Measurements from ENCODE around the gene NXNL2.
A peak's percentile ranks its signal among the peaks of the same experiment; 100 is the strongest.

Gene NXNL2
- long read RNA-seq, donor 1, result 0 reads
- long read RNA-seq, donor 2, result 0 reads
- long read RNA-seq, donor 3, result 0 reads
- long read RNA-seq, donor 4, result 0 reads
- long read RNA-seq, donor 5, partial matches to known transcripts, result 0 of 2 reads
- long read RNA-seq, donor 5, other reads (novel, unspliced or antisense), result 0 of 2 reads
- long read RNA-seq, donor 6, partial matches to known transcripts, result 0 of 3 reads
- long read RNA-seq, donor 6, other reads (novel, unspliced or antisense), result 0 of 3 reads
- long read RNA-seq, donor 7, partial matches to known transcripts, result 0 of 1 reads
- long read RNA-seq, donor 7, other reads (novel, unspliced or antisense), result 0 of 1 reads
- long read RNA-seq, donor 8, result 0 reads

GRCh38 chr9:88534456-88535225, at the start of gene NXNL2:
NXNL2 (plus strand) TSS chr9:88535178; CDS start chr9:88535435, 257 bp downstream.
- peak; percentile 10 for DNase-seq

DNA sequence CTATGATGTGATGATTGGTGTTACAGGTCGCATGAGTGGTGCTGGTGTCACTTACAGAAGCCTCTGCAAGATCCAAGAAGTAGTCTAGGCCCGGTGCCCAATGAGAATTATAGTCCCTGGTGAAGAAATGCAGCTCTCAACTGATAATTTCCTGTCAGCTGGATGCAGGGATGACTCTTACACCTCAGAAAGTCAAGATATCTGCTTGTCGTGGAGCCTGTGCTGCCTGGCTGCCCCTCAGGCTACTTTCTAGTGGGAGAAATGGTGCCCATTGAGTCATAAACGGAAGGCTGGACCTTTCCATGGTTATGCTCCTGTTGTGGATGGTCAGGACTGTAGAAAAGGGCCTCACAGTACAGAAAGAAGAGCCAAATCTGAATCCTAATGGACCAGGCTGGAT, 46.8 kb upstream of the NXNL2 start:
- no peak for DNase-seq

- no peak for DNase-seq
Observed at GRCh38 chr9:88494983-88495721, 39.8 kb upstream of the NXNL2 start.

- DNase-seq, result no peak
Observed at GRCh38 chr9:88497224-88497623, 37.8 kb upstream of the NXNL2 start.

DNA sequence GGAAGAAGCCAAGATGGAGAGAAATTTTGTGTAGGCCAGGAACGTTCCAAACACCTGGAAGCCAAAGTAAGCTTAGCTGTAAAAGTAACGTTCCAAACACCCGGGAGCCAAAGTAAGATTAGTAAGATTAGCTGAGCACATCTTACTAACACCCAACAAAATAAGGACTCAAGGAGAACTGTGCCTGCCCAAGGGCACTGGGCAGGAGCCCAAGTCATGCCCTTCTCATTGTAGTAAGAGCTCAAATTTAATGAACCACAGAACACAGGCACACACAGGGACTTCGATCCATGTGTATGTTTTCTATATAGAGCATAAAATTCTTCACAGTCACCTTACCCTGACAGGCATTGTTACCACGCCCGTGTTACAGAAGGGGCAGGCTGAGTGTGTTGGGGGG, 36.1 kb upstream of the NXNL2 start:
- DNase-seq, result no peak

GRCh38 chr9:88501086-88501485, 33.9 kb upstream of the NXNL2 start:
- no peak for DNase-seq

GRCh38 chr9:88502552-88503034, 32.4 kb upstream of the NXNL2 start:
- DNase-seq, result peak; percentile 41

GRCh38 chr9:88503081-88503844, 31.7 kb upstream of the NXNL2 start:
- DNase-seq, result peak; percentile 18

GRCh38 chr9:88503845-88504764, 30.9 kb upstream of the NXNL2 start:
- no peak for DNase-seq

DNA sequence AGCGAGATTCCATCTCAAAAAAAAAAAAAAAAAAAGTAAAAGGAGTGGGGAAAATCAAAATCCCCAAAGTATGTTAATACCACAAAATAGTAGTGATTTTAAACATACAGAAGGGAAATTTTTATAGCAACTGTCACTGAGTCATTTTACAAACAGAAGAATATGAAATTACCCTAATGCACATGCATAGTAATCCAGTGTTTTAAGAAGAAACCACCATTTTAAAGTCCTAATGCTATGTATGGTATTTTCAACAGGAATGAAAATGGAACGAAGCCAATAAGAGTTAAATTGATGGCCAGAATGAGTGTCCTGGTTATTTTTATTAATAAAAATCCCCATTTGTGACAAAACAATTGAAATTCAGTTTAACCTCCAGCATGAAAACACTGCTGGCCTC, 26.7 kb upstream of the NXNL2 start:
- no peak for DNase-seq

DNA sequence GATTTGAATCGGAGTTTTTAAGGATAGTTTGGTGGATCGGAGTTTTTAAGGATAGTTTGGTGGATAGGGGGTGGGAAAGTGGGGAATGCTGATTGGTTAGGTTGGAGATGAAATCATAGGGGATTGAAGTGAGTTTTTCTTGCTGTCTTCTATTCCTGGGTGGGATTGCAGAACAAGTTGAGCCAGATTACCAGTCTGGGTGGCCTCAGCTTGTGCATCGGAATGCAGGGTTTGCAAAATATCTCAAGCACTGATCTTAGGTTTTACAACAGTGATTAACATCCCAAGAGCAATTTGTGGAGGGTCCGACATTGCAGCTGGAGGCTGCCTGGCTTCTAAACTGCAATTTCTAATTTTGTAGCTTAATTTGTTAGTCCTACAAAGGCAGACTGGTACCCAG, 23.1 kb upstream of the NXNL2 start:
- DNase-seq, result no peak

DNA sequence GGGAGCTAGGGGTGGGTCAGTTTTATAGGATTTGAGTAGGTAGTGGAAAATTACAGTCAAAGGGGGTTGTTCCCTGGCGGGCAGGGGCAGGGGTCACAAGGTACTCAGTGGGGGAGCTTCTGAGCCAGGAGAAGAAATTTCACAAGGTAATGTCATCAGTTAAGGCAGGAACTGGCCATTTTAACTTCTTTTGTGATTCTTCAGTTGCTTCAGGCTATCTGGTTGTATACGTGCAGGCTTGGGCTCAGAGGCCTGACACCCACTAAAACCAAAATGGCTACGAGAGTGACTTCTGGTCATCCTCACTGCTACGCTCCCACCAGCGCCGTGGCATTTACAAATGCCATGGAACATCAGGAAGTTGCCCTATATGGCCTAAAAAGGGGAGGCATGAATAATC, 20.7 kb upstream of the NXNL2 start:
- DNase-seq, result no peak

- DNase-seq, result no peak
Observed at GRCh38 chr9:88521308-88521707, 13.7 kb upstream of the NXNL2 start.

DNA sequence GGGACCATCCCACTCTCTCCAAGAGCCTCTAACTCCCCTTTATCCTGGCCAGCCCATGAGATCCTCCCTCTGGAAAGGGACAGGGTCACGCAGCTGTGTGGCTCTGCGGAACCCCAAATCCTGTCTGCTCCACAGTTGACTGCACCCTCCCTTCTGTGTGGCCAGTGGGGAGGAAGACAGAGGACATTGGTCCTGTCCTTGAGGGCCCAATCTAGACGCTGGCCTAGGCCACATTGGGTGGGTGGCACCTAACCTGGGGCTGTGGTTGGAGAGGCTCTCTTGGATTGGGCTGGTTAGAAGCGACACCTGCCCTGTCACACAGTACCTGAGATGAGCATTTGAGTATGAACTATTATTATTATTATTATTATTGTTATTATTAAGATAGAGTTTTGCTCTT, 12.6 kb upstream of the NXNL2 start:
- DNase-seq, result no peak

- DNase-seq, result no peak
Observed at GRCh38 chr9:88523056-88523455, 11.9 kb upstream of the NXNL2 start.

GRCh38 chr9:88524911-88525310, 10.1 kb upstream of the NXNL2 start:
- no peak for DNase-seq

- DNase-seq, result no peak
Observed at GRCh38 chr9:88527618-88528017, 7.4 kb upstream of the NXNL2 start.

- no peak for DNase-seq
Observed at GRCh38 chr9:88528080-88528790, 6.7 kb upstream of the NXNL2 start.

DNA sequence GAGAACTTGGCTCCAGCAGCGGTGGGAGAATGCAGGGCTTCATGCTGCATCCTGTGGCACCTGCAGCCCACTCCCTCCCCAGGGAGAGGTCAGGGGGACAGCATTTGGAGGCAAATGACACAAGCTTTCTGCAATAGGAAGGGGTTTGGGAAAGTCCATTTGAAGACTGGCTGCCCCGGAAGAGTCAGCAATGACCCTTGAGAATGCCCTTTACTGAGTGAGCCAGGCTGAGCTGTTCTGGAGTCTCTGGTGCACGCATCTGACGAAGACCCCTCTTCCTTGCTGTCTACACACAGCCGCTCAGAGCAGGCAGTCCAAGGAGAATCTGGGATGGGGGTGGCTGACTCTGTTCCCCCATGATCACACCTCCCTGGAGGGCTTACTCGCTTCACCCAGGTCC, 5.5 kb upstream of the NXNL2 start:
- peak; percentile 8 for DNase-seq

DNA sequence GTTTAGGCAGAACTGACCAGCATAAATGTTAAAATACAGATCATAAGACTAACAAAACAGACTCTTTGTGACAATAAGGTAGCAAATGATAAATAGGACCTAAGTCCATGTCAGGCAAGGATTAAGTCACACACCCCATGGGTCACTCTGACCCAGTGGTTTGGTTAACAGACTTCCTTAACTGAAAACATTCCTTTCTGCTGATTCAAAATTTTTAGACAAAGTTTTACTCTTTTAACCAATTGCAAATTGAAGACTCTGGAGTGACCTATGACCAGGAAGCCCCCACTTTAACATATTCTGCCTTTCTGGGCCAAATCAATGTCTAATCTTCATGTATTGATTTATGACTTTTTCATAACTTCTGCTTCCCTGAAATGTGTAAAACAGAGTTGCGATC, 4.9 kb upstream of the NXNL2 start:
- peak; percentile 13 for DNase-seq

All from right kidney (tissue), 9 donors.